GM12865 (cell line): Measurements from ENCODE around the gene LRRC27.
"Not testable (repeated sequence)": the region's sequence is repeated elsewhere in the genome, so short reads cannot be mapped to it uniquely, and the experiment has no call there.

ENCODE experiments used
- DNase-seq: peaks from one replicate; pipeline ENCODE4 v3.0.0; 2010; ENCODE audit warnings: low read depth
- H3K4me3 ChIP-seq: 2 replicates; pipeline ENCODE4 v1.5.1; 2011; ENCODE audit warnings: mild to moderate bottlenecking, low read depth, low read length, control low read depth
- TF ChIP-seq, protein P1 (sequence below): IDR thresholded peaks from 2 replicates; pipeline ENCODE4 v1.5.1; 2011; ENCODE audit warnings: low read length, control low read depth, low read depth, inconsistent platforms; ENCODE audit not compliant: insufficient read depth; ENCODE audit errors: missing control alignments

LRRC27 gene

DNA sequence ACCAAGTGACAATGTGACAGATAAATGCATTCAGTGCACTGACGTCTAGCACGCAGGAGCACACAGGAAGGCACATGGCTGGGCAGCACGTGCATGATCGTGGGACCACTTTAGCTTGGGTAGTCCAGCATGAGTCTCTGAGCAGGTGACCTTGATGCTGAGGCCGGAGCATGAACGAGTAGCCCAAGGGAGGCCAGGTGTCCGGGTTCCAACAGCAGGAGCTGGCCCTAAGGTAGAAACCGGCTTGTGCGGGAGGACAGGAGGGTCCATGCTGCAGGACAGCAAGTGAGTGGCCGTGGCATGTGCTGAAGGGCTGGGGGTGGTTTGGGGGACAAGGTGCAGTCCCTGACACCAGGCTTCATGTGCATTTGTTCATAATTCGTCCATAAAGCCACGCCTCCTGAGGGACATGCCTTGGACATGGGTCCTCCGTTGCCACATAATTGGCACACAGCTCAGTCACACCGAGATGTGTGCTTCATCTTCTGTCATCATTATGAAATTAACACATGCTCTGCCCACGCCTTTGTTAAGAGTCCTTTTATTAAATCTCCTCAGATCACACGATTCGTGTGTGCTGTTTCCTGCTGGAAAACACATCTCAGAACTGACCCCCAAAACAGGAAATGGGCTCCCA is 21.2 kb upstream of the LRRC27 start:
- no peak overlapping the region for H3K4me3 ChIP-seq
- TF ChIP-seq, protein P1, sequence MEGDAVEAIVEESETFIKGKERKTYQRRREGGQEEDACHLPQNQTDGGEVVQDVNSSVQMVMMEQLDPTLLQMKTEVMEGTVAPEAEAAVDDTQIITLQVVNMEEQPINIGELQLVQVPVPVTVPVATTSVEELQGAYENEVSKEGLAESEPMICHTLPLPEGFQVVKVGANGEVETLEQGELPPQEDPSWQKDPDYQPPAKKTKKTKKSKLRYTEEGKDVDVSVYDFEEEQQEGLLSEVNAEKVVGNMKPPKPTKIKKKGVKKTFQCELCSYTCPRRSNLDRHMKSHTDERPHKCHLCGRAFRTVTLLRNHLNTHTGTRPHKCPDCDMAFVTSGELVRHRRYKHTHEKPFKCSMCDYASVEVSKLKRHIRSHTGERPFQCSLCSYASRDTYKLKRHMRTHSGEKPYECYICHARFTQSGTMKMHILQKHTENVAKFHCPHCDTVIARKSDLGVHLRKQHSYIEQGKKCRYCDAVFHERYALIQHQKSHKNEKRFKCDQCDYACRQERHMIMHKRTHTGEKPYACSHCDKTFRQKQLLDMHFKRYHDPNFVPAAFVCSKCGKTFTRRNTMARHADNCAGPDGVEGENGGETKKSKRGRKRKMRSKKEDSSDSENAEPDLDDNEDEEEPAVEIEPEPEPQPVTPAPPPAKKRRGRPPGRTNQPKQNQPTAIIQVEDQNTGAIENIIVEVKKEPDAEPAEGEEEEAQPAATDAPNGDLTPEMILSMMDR, result no peak
- no peak for DNase-seq

DNA sequence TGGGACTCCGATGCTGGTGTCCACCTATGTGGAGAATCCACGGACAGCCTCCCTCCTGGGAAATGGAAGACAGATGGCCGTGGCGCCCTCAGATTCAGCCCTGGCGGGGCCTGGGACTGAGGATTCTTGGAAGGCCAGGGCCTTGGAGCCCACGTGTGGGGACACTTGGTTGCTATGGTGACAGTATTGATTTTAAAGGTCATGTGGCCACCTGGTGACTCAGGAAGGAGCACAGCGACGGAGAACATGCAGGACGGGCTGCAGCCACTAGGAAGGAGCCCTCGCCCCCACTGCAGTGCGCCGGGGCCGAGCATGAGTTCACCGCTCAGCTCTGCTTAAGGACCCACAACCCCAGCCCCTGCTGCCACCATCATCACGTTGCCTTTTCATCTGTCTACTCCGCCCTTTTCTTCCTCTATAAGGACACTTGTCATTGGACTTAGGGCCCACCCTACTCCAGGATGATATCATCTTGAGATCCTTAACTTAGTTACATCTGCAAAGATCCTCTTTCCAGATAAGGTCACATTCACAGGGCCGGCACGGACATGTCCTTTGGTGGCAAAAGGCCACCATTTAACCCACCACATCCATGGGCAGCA is 20.6 kb upstream of the LRRC27 start:
- no peak overlapping the region for H3K4me3 ChIP-seq
- TF ChIP-seq, protein P1, result no peak
- no peak for DNase-seq

DNA sequence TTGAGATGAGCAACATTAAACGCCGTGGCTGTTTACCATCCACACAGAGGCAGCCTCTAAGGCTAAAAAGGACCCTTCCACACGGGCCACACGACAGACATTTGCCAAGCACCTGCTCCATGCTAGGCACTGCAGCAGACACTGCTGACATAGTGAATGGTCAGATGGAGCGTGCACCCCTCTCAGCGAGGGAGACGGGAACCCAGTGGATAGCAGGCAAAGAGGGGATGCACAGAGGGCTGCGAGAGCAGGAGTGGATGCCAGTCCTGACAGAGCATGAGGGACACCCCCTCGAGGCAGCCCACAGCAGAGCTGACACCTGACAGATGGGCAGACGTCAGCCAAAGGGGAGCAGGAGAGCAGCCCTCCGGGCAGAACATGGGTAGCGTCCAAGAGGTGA is 18.7 kb upstream of the LRRC27 start:
- TF ChIP-seq, protein P1, result no peak
- DNase-seq, result no peak
- H3K4me3 ChIP-seq, result no peak overlapping the region

DNA sequence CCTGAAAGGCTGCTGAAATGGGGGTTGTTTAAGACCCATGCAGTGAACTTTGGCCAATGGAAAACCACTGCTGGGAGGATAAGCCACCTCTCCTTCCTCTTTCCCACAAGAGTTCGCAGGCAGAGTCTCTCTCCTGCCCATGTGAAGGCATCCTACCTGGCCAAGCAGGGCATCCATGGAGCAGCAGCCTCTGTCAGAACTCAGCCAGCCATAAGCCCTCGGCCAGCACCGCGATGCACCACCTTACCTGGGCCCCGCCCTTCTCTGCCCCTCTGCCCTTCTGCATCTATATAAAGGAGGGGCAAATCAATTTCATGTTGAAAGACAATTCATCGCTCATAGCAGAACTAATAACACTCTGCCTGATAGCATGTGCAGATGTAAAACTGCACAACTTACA is 18.1 kb upstream of the LRRC27 start:
- TF ChIP-seq, protein P1, result no peak
- DNase-seq, result no peak
- H3K4me3 ChIP-seq, result no peak overlapping the region

DNA sequence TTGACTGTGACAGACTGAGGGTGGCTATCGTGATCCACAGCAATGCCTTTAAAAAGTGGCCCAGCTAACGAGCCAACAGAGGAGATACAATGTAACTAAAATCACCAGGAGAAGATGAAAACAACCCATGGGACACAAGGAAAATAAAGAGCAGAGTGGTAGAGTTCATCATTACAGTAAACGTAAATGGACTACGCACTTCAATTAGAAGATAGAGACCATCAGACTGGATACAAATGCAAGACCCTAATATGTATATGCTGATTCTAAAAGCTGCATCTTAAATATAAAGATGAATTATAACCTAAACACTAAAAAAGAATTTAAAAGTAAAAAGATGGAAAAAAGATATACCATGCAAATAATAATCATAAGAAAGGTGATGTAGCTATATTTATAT is 17.7 kb upstream of the LRRC27 start:
- no peak overlapping the region for H3K4me3 ChIP-seq
- no peak for DNase-seq
- TF ChIP-seq, protein P1, result no peak

DNA sequence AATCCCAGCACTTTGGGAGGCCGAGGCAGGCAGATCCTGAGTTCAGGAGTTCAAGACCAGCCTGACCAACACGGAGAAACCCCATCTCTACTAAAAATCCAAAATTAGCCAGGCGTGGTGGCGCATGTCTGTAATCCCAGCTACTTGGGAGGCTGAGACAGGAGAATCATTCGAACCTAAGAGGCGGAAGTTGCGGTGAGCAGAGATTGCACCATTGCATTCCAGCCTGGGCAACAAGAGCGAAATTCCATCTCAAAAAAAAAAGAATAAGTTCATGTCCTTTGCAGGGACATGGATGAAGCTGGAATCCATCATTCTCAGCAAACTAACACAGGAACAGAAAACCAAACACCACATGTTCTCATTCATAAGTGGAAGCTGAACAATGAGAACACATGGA is 17.1 kb upstream of the LRRC27 start:
- not testable (repeated sequence) for H3K4me3 ChIP-seq, DNase-seq

DNA sequence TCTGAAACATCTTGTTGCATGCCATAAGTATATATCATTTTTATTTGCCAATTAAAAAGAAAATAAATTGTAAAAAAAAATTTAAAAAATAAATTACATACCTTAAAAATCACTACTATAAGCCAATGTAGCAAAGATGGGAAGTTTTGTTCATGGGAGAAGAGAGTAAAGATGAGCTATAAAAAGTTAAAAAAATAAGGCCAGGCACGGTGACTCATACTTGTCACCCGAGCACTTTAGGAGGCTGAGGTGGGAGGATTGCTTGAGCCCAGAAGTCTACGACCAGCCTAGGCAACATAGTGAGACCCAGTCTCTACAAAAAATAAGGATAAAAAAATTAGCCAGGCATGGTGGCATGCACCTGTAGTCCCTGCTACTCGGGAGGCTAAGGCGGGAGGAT is 15.9 kb upstream of the LRRC27 start:
- no peak overlapping the region for H3K4me3 ChIP-seq
- DNase-seq, result no peak
- TF ChIP-seq, protein P1, result no peak

DNA sequence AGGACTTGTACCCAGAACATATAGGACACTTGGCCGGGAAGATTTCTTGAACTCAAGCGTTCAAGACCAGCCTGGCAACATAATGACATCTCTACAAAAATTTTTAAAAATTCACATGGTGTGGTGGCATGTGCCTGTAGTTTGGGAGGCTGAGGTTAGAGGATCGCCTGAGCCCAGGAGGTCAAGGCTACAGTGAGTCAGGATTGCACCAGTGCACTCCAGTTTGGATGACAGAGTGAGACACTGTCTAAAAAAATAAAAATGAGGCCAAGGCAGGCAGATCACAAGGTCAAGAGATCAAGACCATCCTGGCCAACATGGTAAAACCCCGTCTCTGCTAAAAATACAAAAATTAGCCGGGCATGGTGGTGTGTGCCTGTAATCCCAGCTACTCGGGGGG is 14.5 kb upstream of the LRRC27 start:
- not testable (repeated sequence) for DNase-seq, H3K4me3 ChIP-seq
